ENCODE results near the gene CYP2J2. TPM values are rescaled to one million over a fixed set of nuclear protein-coding genes. Genes with fewer than 3 reads are reported as not detected.
"Not testable (repeated sequence)": the region's sequence is repeated elsewhere in the genome, so short reads cannot be mapped to it uniquely, and the experiment has no call there.

The CYP2J2 gene
- total RNA-seq: 0.20 and 0.42 TPM in 2 replicates

- DNase-seq (ENCODE audit: low read depth, low spot score): no peak
Measured at GRCh38 chr1:59926381-59927123, at the start of gene CYP2J2. Gene CYP2J2, minus strand, starts transcription at chr1:59926773. Its CDS starts 27 bp downstream, at chr1:59926746.

- DNase-seq (ENCODE audit: low read depth, low spot score): no peak
Measured at GRCh38 chr1:59973719-59974118, 47.1 kb upstream of the CYP2J2 start.

- DNase-seq (ENCODE audit: low read depth, low spot score): no peak
Measured at GRCh38 chr1:59972216-59972927, 45.8 kb upstream of the CYP2J2 start.

GRCh38 chr1:59971464-59971911 is 44.9 kb upstream of the CYP2J2 start:
- DNase-seq (ENCODE audit: low read depth, low spot score): no peak

GRCh38 chr1:59969542-59970175 is 43.1 kb upstream of the CYP2J2 start:
- not testable (repeated sequence) for DNase-seq (ENCODE audit: low read depth, low spot score)

- DNase-seq (ENCODE audit: low read depth, low spot score): not testable (repeated sequence)
Measured at GRCh38 chr1:59968746-59969145, 42.2 kb upstream of the CYP2J2 start.

- no peak for DNase-seq (ENCODE audit: low read depth, low spot score)
Measured at GRCh38 chr1:59967780-59968179, 41.2 kb upstream of the CYP2J2 start.

GRCh38 chr1:59967141-59967697 is 40.6 kb upstream of the CYP2J2 start:
- no peak for DNase-seq (ENCODE audit: low read depth, low spot score)

- DNase-seq (ENCODE audit: low read depth, low spot score): no peak
Measured at GRCh38 chr1:59952065-59952464, 25.5 kb upstream of the CYP2J2 start.

GRCh38 chr1:59949648-59950047 is 23.1 kb upstream of the CYP2J2 start:
- no peak for DNase-seq (ENCODE audit: low read depth, low spot score)

- no peak for DNase-seq (ENCODE audit: low read depth, low spot score)
Measured at GRCh38 chr1:59948990-59949389, 22.4 kb upstream of the CYP2J2 start.

GRCh38 chr1:59947047-59947938 is 20.7 kb upstream of the CYP2J2 start:
- no peak for DNase-seq (ENCODE audit: low read depth, low spot score)

GRCh38 chr1:59945790-59946189 is 19.2 kb upstream of the CYP2J2 start:
- DNase-seq (ENCODE audit: low read depth, low spot score): no peak

GRCh38 chr1:59939393-59939792 is 12.8 kb upstream of the CYP2J2 start:
- no peak for DNase-seq (ENCODE audit: low read depth, low spot score)

- no peak for DNase-seq (ENCODE audit: low read depth, low spot score)
Measured at GRCh38 chr1:59937636-59938210, 11.2 kb upstream of the CYP2J2 start.

GRCh38 chr1:59936358-59936821 is 9.8 kb upstream of the CYP2J2 start:
- DNase-seq (ENCODE audit: low read depth, low spot score): no peak

- DNase-seq (ENCODE audit: low read depth, low spot score): no peak
Measured at GRCh38 chr1:59928996-59929395, 2.4 kb upstream of the CYP2J2 start.

GRCh38 chr1:59927213-59927612 is 640 bp upstream of the CYP2J2 start:
- no peak for DNase-seq (ENCODE audit: low read depth, low spot score)

- DNase-seq (ENCODE audit: low read depth, low spot score): no peak
Measured at GRCh38 chr1:59924653-59925052, 1.9 kb downstream of the CYP2J2 start.

GRCh38 chr1:59921258-59921899 is 5.2 kb downstream of the CYP2J2 start:
- DNase-seq (ENCODE audit: low read depth, low spot score): not testable (repeated sequence)

Data from pulmonary artery endothelial cell (primary cell).